ENCODE measurements around the gene ZC3H8. TPM values are rescaled to one million over a fixed set of nuclear protein-coding genes. Genes with fewer than 3 reads are reported as not detected.
A peak's percentile ranks its signal among the peaks of the same experiment; 100 is the strongest.

Gene ZC3H8
- total RNA-seq, 1 donor from 2014 or later = 20.7 TPM

DNA sequence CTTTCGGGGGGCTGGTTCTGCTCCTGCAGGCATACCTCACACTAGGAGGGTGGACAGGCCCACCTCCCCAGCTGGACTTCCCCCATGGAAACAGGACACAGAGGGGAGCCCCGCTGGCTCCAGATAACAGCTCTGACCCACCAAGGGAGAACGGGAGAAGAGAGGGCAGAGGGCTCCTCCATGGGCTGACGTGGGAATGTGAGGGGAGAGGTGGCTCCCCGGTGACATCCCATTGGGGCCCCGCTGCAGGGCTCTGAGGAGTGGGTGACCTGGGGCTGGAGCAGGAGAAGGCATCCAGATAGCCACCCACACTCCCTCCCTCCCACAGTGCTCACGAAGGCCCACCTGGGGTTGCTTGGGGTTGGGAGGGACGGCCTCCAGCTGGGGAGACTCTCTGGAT is 70.7 kb downstream of the ZC3H8 start:
- Mint-ChIP-seq H3K4me1 (no peaks in the 10 kb centered on the region), H3K27ac (no peak overlapping the region), H3K36me3 (no peaks in the 10 kb centered on the region), H3K27me3 (ENCODE audit: low read depth) (peaks cover 35% of the 10 kb centered on the region), H3K9me3 (peaks cover 13% of the 10 kb centered on the region), H3K4me3 (no peak overlapping the region)
- no peak for DNase-seq (ENCODE audit: low spot score in 2 of 2, unreplicated experiment in 2 of 2)
- TF ChIP-seq, protein P1, sequence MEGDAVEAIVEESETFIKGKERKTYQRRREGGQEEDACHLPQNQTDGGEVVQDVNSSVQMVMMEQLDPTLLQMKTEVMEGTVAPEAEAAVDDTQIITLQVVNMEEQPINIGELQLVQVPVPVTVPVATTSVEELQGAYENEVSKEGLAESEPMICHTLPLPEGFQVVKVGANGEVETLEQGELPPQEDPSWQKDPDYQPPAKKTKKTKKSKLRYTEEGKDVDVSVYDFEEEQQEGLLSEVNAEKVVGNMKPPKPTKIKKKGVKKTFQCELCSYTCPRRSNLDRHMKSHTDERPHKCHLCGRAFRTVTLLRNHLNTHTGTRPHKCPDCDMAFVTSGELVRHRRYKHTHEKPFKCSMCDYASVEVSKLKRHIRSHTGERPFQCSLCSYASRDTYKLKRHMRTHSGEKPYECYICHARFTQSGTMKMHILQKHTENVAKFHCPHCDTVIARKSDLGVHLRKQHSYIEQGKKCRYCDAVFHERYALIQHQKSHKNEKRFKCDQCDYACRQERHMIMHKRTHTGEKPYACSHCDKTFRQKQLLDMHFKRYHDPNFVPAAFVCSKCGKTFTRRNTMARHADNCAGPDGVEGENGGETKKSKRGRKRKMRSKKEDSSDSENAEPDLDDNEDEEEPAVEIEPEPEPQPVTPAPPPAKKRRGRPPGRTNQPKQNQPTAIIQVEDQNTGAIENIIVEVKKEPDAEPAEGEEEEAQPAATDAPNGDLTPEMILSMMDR (IDR thresholded peaks at IDR 0.05; ENCODE audit: unreplicated experiment) = no peak

DNA sequence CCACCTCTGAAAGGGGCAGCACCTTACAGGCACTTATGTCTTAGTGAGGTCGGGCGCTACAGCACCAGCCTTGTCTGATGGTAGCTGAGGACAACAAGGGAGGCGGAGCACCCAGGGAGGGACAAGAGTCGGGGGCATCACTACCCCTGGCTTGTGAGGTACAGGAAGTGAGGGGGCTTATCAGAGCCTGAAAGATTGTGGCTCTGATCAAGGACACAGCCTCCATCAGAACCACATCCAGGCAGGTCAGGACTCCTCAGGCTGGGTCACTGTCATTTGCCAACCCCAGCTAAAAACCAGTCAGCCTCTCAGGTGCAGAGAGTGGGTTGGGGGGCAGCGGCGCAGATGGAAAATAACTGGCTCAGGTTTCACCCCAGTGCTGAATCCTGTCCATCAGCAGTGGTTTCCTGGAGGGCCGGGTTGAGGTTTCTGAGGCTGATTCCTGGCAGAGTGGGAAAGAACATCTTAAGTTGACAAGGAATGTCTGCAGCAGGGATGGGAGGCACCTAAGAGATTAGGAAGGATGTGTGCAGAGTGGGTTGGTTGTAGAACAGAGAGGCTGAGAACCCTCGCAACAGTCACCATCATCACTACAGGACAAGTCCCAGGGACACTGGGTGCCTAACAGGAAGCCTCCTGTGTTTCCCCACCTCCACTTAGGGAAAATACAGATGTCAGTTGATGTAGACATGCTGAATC is 71.4 kb downstream of the ZC3H8 start:
- TF ChIP-seq, protein P1 (IDR thresholded peaks at IDR 0.05; ENCODE audit: unreplicated experiment) = no peak
- DNase-seq (ENCODE audit: low spot score in 2 of 2, unreplicated experiment in 2 of 2) = no peak
- peaks cover 16% of the 10 kb centered on the region for H3K9me3 Mint-ChIP-seq
- H3K4me3 Mint-ChIP-seq = no peak overlapping the region
- H3K27ac Mint-ChIP-seq = no peak overlapping the region
- H3K4me1 Mint-ChIP-seq = no peaks in the 10 kb centered on the region
- H3K27me3 Mint-ChIP-seq (ENCODE audit: low read depth) = peaks cover 40% of the 10 kb centered on the region
- no peaks in the 10 kb centered on the region for H3K36me3 Mint-ChIP-seq

DNA sequence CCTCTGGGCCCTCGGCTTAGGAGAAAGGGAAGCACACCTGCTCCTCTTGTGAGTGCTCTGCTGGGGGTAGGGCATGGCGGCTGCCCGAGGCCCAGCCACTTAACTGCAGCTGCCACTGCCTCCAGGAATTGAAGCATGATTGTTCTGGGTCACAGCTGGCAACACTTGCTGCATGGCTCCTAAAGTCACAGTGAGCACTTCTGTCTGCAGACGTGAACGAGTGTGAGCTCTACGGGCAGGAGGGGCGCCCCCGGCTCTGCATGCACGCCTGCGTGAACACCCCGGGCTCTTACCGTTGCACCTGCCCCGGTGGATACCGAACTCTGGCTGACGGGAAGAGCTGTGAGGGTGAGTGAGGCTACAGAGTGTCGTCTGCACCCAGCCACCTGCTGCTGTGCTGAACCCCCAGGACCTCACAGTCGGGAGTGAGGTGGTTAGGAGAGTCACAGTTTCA is 72.2 kb downstream of the ZC3H8 start:
- Mint-ChIP-seq H3K36me3 (no peaks in the 10 kb centered on the region), H3K4me3 (no peak overlapping the region), H3K27ac (no peak overlapping the region), H3K27me3 (ENCODE audit: low read depth) (peaks cover 47% of the 10 kb centered on the region), H3K4me1 (no peaks in the 10 kb centered on the region), H3K9me3 (peaks cover 16% of the 10 kb centered on the region)
- TF ChIP-seq, protein P1 (IDR thresholded peaks at IDR 0.05; ENCODE audit: unreplicated experiment) = no peak
- DNase-seq (ENCODE audit: low spot score in 2 of 2, unreplicated experiment in 2 of 2) = no peak

DNA sequence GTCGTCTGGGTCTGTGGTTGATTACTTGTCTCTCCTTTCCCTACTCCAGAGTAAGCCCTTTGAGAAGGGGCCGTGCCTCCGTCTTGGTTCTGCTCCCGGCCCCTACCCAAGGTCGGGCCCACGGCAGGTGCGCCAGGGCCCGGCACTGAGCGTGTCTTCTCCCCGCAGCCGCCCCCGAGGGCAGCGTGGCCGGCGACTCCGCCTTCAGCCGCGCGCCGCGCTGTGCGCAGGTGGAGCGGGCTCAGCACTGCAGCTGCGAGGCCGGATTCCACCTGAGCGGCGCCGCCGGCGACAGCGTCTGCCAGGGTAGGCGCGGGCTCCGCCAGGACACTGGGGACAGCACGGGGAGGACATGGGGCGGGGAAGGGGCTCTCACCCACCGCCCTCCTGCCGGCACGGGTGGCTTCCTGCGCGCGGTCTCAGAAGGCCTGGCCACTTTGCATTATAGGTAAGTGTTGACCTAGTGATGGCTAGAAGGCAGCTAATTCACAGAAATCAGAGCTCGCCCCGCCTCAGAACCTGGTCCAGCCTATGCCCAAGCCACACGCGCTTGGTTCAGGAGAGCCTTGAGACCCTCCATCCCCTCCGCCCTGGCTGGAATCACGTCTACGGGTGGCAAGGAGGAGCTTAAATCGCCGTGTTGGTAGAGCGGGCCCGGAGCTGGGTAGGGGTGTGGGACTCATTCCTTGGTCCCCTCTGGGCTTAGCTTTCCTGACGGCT is 73.1 kb downstream of the ZC3H8 start:
- TF ChIP-seq, protein P1 (IDR thresholded peaks at IDR 0.05; ENCODE audit: unreplicated experiment) = no peak
- Mint-ChIP-seq H3K9me3 (peaks cover 16% of the 10 kb centered on the region), H3K4me1 (no peaks in the 10 kb centered on the region), H3K36me3 (no peaks in the 10 kb centered on the region), H3K27ac (no peak overlapping the region), H3K4me3 (no peak overlapping the region), H3K27me3 (ENCODE audit: low read depth) (peaks cover 49% of the 10 kb centered on the region)
- DNase-seq (ENCODE audit: low spot score in 2 of 2, unreplicated experiment in 2 of 2) = peak in 1 of 2 experiments; percentile 49

DNA sequence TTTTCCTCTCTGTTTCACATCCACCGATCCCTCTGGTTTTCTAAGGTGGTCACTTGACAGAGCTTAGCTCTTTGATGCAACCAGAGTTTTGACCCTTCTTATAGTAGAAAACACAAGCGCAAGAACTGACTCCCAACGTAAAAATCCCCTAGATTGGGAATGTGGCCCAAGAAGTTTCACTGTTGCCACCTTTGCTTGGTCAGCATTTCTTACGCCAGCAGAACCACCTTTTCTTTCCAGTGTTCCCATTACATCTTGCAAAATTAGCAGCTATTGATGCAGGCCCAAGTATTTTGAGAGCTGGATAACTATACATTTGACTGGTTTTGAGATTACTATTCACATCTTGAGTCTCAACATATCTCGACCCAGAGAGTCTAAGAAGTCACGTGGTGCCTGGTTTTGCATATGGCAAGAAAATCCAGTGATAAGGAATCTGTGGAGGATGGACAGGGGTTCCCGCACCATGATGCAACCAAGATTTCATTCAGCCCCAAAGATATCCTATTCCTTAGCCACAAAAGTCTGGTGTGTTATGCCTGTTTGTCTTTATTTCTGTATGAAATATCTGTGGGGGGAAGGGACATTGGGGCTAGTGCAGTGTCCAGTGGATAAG is 78.8 kb downstream of the ZC3H8 start:
- Mint-ChIP-seq H3K4me3 (no peak overlapping the region), H3K27me3 (ENCODE audit: low read depth) (peaks cover 31% of the 10 kb centered on the region), H3K27ac (no peak overlapping the region), H3K36me3 (no peaks in the 10 kb centered on the region), H3K4me1 (peaks cover 10% of the 10 kb centered on the region), H3K9me3 (peaks cover 16% of the 10 kb centered on the region)
- DNase-seq (ENCODE audit: low spot score in 2 of 2, unreplicated experiment in 2 of 2) = no peak
- TF ChIP-seq, protein P1 (IDR thresholded peaks at IDR 0.05; ENCODE audit: unreplicated experiment) = no peak

Data from mesothelial cell of epicardium (in vitro differentiated cells).